SK-N-SH (cell line): ENCODE measurements around the gene ZSWIM5. TPM values are rescaled to one million over a fixed set of nuclear protein-coding genes. Genes with fewer than 3 reads are reported as not detected.
A peak's percentile ranks its signal among the peaks of the same experiment; 100 is the strongest.

Experiments used
- CTCF ChIA-PET: fragments of 300-600, 350-600 bp; formaldehyde crosslinking; extraction: SDS; loops from one replicate; lab custom pipeline; 2021; lab: Yijun Ruan, JAX
- POLR2A ChIA-PET: fragments of 350-600 bp; sonication (Branson Sonifier 250); formaldehyde crosslinking; extraction: SDS; loops from one replicate; lab custom pipeline; 2020; ENCODE audit warnings: antibody characterized with exemption, inconsistent platforms; lab: Yijun Ruan, JAX
- DNase-seq: peaks from one replicate; pipeline ENCODE4 v3.0.0; 2012
- H2AFZ ChIP-seq: fragments of 200-600 bp; sonication (generic); 2 replicates; pipeline ENCODE4 v1.8.1; 2016; ENCODE audit warnings: antibody characterized with exemption, mild to moderate bottlenecking, low read depth
- H3F3A ChIP-seq: fragments of 200-600 bp; sonication (generic); replicated peaks from 2 replicates; pipeline ENCODE3; 2016; ENCODE audit warnings: antibody characterized with exemption, mild to moderate bottlenecking; ENCODE audit not compliant: insufficient read depth
- H3K27ac ChIP-seq, 2 experiments: fragments of 200-500 bp in 1 of 2; fragments of 200-600 bp in 1 of 2; sonication (Bioruptor generic) in 1 of 2; sonication (generic), shearing (Covaris generic) in 1 of 2; 2 replicates each; pipeline versions ENCODE4 v1.5.1 to v1.6.1; 2014 to 2016; ENCODE audit warnings: low read depth in 2 of 2, inconsistent platforms in 1 of 2, low read length in 1 of 2, mild to moderate bottlenecking in 1 of 2, mixed read lengths in 1 of 2
- H3K27me3 ChIP-seq: fragments of 200-600 bp; sonication (generic), shearing (Covaris generic); 2 replicates; pipeline ENCODE4 v1.6.1; 2016; ENCODE audit warnings: mixed run types; ENCODE audit not compliant: insufficient read depth
- H3K36me3 ChIP-seq, 2 experiments: fragments of 200-500 bp in 1 of 2; fragments of 200-600 bp in 1 of 2; sonication (Bioruptor generic) in 1 of 2; sonication (generic) in 1 of 2; replicated peaks in 1 of 2; 2 replicates each; pipeline versions ENCODE3 to v1.5.1; 2014 to 2016; ENCODE audit warnings: low read length in 1 of 2, mild to moderate bottlenecking in 1 of 2; ENCODE audit not compliant: insufficient read depth in 2 of 2, control insufficient read depth in 1 of 2
- H3K4me1 ChIP-seq, 2 experiments: fragments of 200-500 bp in 1 of 2; fragments of 200-600 bp in 1 of 2; sonication (Bioruptor generic) in 1 of 2; sonication (generic), shearing (Covaris generic) in 1 of 2; 2 replicates each; pipeline versions ENCODE4 v1.5.1 to v1.6.1; 2014 to 2016; ENCODE audit warnings: low read depth in 1 of 2, low read length in 1 of 2, mixed run types in 1 of 2; ENCODE audit not compliant: insufficient read depth in 2 of 2, control insufficient read depth in 1 of 2
- H3K4me2 ChIP-seq: fragments of 200-600 bp; sonication (generic), shearing (Covaris generic); 2 replicates; pipeline ENCODE4 v1.6.1; 2017; ENCODE audit warnings: mixed run types
- H3K4me3 ChIP-seq, 2 experiments: fragments of 200-500 bp in 1 of 2; fragments of 200-600 bp in 1 of 2; sonication (Bioruptor generic) in 1 of 2; sonication (generic), shearing (Covaris generic) in 1 of 2; 2 replicates each; pipeline versions ENCODE4 v1.5.1 to v1.8.1; 2014 to 2016; ENCODE audit warnings: low read depth in 2 of 2, inconsistent platforms in 1 of 2, low read length in 1 of 2, mild to moderate bottlenecking in 1 of 2, mixed read lengths in 1 of 2, moderate library complexity in 1 of 2
- H3K79me2 ChIP-seq: fragments of 200-600 bp; sonication (generic); 2 replicates; pipeline ENCODE4 v1.8.1; 2017; ENCODE audit warnings: mild to moderate bottlenecking; ENCODE audit not compliant: insufficient read depth
- H3K9ac ChIP-seq: fragments of 200-600 bp; sonication (generic); 2 replicates; pipeline ENCODE4 v1.6.1; 2017; ENCODE audit warnings: mixed run types
- H3K9me2 ChIP-seq: fragments of 200-600 bp; sonication (generic); 2 replicates; pipeline ENCODE4 v1.6.1; 2017; ENCODE audit warnings: mixed run types
- H3K9me3 ChIP-seq: fragments of 200-600 bp; sonication (generic); 2 replicates; pipeline ENCODE4 v1.6.1; 2017; ENCODE audit warnings: mixed run types, mild to moderate bottlenecking, moderate library complexity
- H4K20me1 ChIP-seq: fragments of 200-600 bp; sonication (generic); 2 replicates; pipeline ENCODE4 v1.6.1; 2017; ENCODE audit warnings: mild to moderate bottlenecking, mixed run types; ENCODE audit not compliant: insufficient read depth
- CHD2 ChIP-seq: fragments of 150-350 bp; IDR thresholded peaks from 2 replicates; pipeline ENCODE4 v1.6.1; 2018; ENCODE audit warnings: low read length; ENCODE audit not compliant: partially characterized antibody
- ELF1 ChIP-seq: IDR thresholded peaks from 2 replicates; pipeline ENCODE4 v1.4.0; 2012
- FOSL2 ChIP-seq: IDR thresholded peaks from 2 replicates; pipeline ENCODE4 v1.4.0; 2012; ENCODE audit warnings: low read depth, mild to moderate bottlenecking, moderate library complexity, borderline replicate concordance
- FOXM1 ChIP-seq: IDR thresholded peaks from 2 replicates; pipeline ENCODE4 v1.4.0; 2012; ENCODE audit warnings: low read depth, mild to moderate bottlenecking
- NRF1 ChIP-seq: IDR thresholded peaks from 2 replicates; pipeline ENCODE4 v1.6.1; 2012; ENCODE audit warnings: low read depth, mild to moderate bottlenecking, low read length
- RAD21 ChIP-seq: IDR thresholded peaks from 2 replicates; pipeline ENCODE4 v1.6.1; 2012; ENCODE audit warnings: mild to moderate bottlenecking, low read length
- RCOR1 ChIP-seq: fragments of 150-350 bp; IDR thresholded peaks from 2 replicates; pipeline ENCODE4 v1.6.1; 2017; ENCODE audit warnings: antibody characterized with exemption, low read length
- RXRA ChIP-seq: IDR thresholded peaks from 2 replicates; pipeline ENCODE4 v1.4.0; 2012; ENCODE audit warnings: low read depth, mild to moderate bottlenecking, borderline replicate concordance
- TCF12 ChIP-seq: IDR thresholded peaks from 2 replicates; pipeline ENCODE4 v1.4.0; 2012
- TEAD4 ChIP-seq: IDR thresholded peaks from 2 replicates; pipeline ENCODE4 v1.4.0; 2012; ENCODE audit warnings: mild to moderate bottlenecking, borderline replicate concordance; ENCODE audit not compliant: insufficient read depth
- YY1 ChIP-seq: IDR thresholded peaks from 2 replicates; pipeline ENCODE4 v1.4.0; 2012; ENCODE audit warnings: low read depth, mild to moderate bottlenecking
- WGBS: methylation state at CpG from one replicate; pipeline ENCODE4 v1.1.6; 2017; ENCODE audit warnings: low lambda C conversion rate; 5-methylcytosine and 5-hydroxymethylcytosine counted together
- polyA plus RNA-seq, 3 experiments: library from polyadenylated mRNA; depleted of rRNA; stranded (reverse); fragments of >200 nt; gene quantifications; 2 replicates each; pipeline ENCODE4 v1.2.3, GENCODE V29; 2012
- TF ChIP-seq, protein P1 (sequence below): fragments of 150-350 bp; IDR thresholded peaks from 2 replicates; pipeline ENCODE4 v1.6.1; 2017; ENCODE audit warnings: antibody characterized with exemption, low read length, low read depth, borderline replicate concordance
- TF ChIP-seq, protein P2 (sequence below): fragments of 150-350 bp; IDR thresholded peaks from 2 replicates; pipeline ENCODE4 v1.6.1; 2016; ENCODE audit warnings: mild to moderate bottlenecking, low read depth, low read length

Gene ZSWIM5
- polyA plus RNA-seq (2012; rRNA removed) = 0.07 and 0.21 TPM in 2 replicates
- polyA plus RNA-seq (2012; cell fraction: cytosol; rRNA removed) = 0.14 and 0.28 TPM in 2 replicates
- 0.19 and 0.23 TPM in 2 replicates for polyA plus RNA-seq (2012; cell fraction: nucleus; rRNA removed)

DNA sequence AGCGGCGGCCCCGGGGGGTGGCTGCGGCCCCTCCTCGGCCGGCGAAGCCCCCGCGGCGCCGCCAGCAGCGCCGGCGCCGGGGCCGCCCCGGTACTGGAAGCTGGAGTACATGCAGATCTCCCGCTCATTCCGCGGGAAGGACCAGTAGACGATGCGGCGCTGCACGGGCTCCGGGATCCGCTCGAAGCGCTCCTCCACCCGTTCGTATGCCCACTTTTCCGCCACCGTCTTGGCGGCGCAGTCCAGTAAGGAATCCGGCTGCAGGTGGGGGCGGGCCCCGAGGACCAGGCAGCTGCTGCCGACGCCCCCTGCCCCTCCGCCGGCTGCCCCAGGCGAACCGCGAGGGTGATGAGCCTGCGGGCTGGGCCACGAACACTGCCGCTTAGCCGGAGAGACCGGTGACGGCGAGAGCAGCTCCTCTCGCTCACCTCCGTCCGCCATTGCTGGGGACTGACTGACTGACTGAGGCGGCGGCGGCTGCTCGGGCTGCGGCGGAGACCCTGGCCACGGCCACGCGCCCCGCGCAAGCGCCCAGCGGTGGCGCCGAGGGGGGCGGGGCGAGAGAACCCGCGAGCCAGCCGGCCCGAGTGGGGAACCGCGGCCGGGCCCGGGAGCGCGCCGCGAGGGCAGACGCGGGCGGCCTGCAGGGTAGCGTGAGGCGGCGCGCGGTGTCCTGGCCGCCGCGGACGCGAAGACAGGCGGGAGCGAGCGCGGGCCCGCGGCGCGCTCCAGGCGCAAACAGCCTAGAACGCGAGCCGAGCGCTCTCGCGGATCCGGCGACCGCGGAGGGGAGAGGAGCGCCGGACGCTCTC lies at the start of gene ZSWIM5:
ZSWIM5 (minus strand) TSS at position 696 of the 812 bp plus-strand sequence; CDS start at position 441, 255 bp downstream.
- 0% methylated on average over 6 of the region's 118 CpGs for WGBS
- Histone ChIP-seq H3K9me3 (no peaks in the 10 kb centered on the region), H3K9ac (no peak within 1 kb of the TSS), H3K79me2 (no peaks in the 10 kb centered on the region), H2AFZ (peak within 1 kb of the TSS; percentile 85), H3K4me2 (peak within 1 kb of the TSS; percentile 90), H3K27ac (peak within 1 kb of the TSS in 1 of 2 experiments; percentile 87; a peak in 2 of 4 replicates), H4K20me1 (no peaks in the 10 kb centered on the region), H3K36me3 (no peaks in the 10 kb centered on the region), H3K9me2 (no peaks in the 10 kb centered on the region), H3K4me1 (peaks cover 0 to 3% of the 10 kb centered on the region in 2 experiments; a peak in 2 of 4 replicates), H3F3A (peaks cover 10% of the 10 kb centered on the region), H3K4me3 (peak within 1 kb of the TSS; percentile 60 to 69), H3K27me3 (peaks cover 42% of the 10 kb centered on the region; the same call in 1 of the 2 replicates)
- CTCF ChIA-PET = interaction anchor here (0.7 to 3.3 kb wide), 6 partner anchors 11 to 192 kb away, joined by 3 to 14 read pairs (median 3); no protein-coding TSS in a partner anchor
- POLR2A ChIA-PET = interaction anchor here (1.3 kb wide), 1 partner anchor 188 kb away, joined by 4 read pairs; no protein-coding TSS in a partner anchor
- peak; percentile 92 for DNase-seq
- TF ChIP-seq FOSL2 (no peak), NRF1 (peak; percentile 62), YY1 (peak; percentile 68)
- TF ChIP-seq, all 33 proteins: peak for 2

DNA sequence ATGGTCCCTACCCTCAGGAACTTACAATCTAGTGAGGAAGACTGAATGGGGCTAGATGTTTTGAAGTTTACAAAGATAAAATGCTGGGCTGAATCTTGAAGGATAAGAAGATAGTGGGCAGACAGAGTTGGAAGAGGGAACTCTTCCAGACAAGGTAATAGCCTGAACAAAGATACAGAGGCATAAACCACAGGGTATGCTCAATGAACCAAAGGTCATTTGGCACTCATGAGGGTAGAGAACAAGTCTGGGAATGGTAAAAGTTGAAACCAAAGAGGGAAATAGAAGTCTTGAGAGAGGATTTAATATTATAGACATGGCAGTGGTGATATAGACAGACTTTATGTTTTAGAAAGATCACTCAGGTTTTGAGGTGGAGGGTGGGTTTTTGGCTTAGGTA lies 48.1 kb upstream of the ZSWIM5 start:
- no peaks in the 10 kb centered on the region for H3K4me1 ChIP-seq
- ChIA-PET CTCF (no interaction called here), POLR2A (no interaction called here)
- no peak overlapping the region for H3K27ac ChIP-seq
- no peaks in the 10 kb centered on the region for H4K20me1 ChIP-seq
- no peaks in the 10 kb centered on the region for H3K36me3 ChIP-seq
- H3K9me3 ChIP-seq = no peaks in the 10 kb centered on the region
- no peak for DNase-seq
- no peak overlapping the region for H3K9ac ChIP-seq
- TF ChIP-seq ELF1 = no peak
- TF ChIP-seq, protein P1, sequence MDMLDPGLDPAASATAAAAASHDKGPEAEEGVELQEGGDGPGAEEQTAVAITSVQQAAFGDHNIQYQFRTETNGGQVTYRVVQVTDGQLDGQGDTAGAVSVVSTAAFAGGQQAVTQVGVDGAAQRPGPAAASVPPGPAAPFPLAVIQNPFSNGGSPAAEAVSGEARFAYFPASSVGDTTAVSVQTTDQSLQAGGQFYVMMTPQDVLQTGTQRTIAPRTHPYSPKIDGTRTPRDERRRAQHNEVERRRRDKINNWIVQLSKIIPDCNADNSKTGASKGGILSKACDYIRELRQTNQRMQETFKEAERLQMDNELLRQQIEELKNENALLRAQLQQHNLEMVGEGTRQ = no peak
- no peak for TF ChIP-seq YY1
- TF ChIP-seq, protein P2, sequence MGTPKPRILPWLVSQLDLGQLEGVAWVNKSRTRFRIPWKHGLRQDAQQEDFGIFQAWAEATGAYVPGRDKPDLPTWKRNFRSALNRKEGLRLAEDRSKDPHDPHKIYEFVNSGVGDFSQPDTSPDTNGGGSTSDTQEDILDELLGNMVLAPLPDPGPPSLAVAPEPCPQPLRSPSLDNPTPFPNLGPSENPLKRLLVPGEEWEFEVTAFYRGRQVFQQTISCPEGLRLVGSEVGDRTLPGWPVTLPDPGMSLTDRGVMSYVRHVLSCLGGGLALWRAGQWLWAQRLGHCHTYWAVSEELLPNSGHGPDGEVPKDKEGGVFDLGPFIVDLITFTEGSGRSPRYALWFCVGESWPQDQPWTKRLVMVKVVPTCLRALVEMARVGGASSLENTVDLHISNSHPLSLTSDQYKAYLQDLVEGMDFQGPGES = no peak
- no peak for TF ChIP-seq TCF12
- TF ChIP-seq CHD2 = no peak
- no peak for TF ChIP-seq RXRA
- no peak for TF ChIP-seq FOXM1
- TF ChIP-seq RAD21 = no peak
- no peak for TF ChIP-seq RCOR1
- TF ChIP-seq TEAD4 = no peak
- H3K9me2 ChIP-seq = no peaks in the 10 kb centered on the region
- H3K4me3 ChIP-seq = no peak overlapping the region
- no peak overlapping the region for H3K4me2 ChIP-seq
- no peak overlapping the region for H2AFZ ChIP-seq
- no peaks in the 10 kb centered on the region for H3F3A ChIP-seq
- H3K27me3 ChIP-seq = peaks cover 4% of the 10 kb centered on the region; the same call in 1 of the 2 replicates
- H3K79me2 ChIP-seq = no peaks in the 10 kb centered on the region
